GM18951 (cell line): ENCODE measurements around the gene FXYD2.
"Not testable (repeated sequence)": the region's sequence is repeated elsewhere in the genome, so short reads cannot be mapped to it uniquely, and the experiment has no call there.

Experiments
- POLR2A ChIP-seq: IDR thresholded peaks from 4 replicates; pipeline ENCODE4 v1.6.1; 2011; ENCODE audit warnings: mild to moderate bottlenecking; ENCODE audit not compliant: insufficient read length, insufficient read depth; ENCODE audit errors: extremely low read depth
- in situ Hi-C: fragments of 300-500 bp; cut with MboI; formaldehyde crosslinking; loops from one replicate; pipeline ENCODE4 v1.12.0; 2022; ENCODE audit warnings: low sequenced_read_pairs, mixed read lengths, inconsistent platforms; ENCODE audit not compliant: unreplicated experiment

FXYD2 gene

GRCh38 chr11:117818041-117818873 is 6.3 kb downstream of the FXYD2 start:
- in situ Hi-C loops, result no loop called here
- no peak for TF ChIP-seq POLR2A

- in situ Hi-C loops, result no loop called here
- peak; percentile 54 for TF ChIP-seq POLR2A
Measured at GRCh38 chr11:117817368-117818040, 7.0 kb downstream of the FXYD2 start.

- in situ Hi-C loops, result no loop called here
- TF ChIP-seq POLR2A, result peak; percentile 1
Measured at GRCh38 chr11:117816846-117817367, 7.6 kb downstream of the FXYD2 start.

- peak; percentile 27 for TF ChIP-seq POLR2A
- in situ Hi-C loops, result no loop called here
Measured at GRCh38 chr11:117816151-117816741, 8.3 kb downstream of the FXYD2 start.

- in situ Hi-C loops, result no loop called here
- peak; percentile 82 for TF ChIP-seq POLR2A
Measured at GRCh38 chr11:117815262-117815803, 9.2 kb downstream of the FXYD2 start.

GRCh38 chr11:117814766-117815261 is 9.7 kb downstream of the FXYD2 start:
- peak; percentile 69 for TF ChIP-seq POLR2A
- in situ Hi-C loops, result no loop called here

GRCh38 chr11:117814204-117814765 is 10.3 kb downstream of the FXYD2 start:
- in situ Hi-C loops, result no loop called here
- TF ChIP-seq POLR2A, result no peak

- in situ Hi-C loops, result not testable (repeated sequence)
Measured at GRCh38 chr11:117810056-117810451, 14.5 kb downstream of the FXYD2 start.

GRCh38 chr11:117809236-117810055 is 15.1 kb downstream of the FXYD2 start:
- TF ChIP-seq POLR2A, result no peak
- in situ Hi-C loops, result loop anchor here (10.0 kb wide), 1 partner anchor 385 kb away; no protein-coding TSS in a partner anchor

GRCh38 chr11:117808784-117809183 is 15.8 kb downstream of the FXYD2 start:
- TF ChIP-seq POLR2A, result no peak
- in situ Hi-C loops, result loop anchor here (10.0 kb wide), 1 partner anchor 384 kb away; no protein-coding TSS in a partner anchor

GRCh38 chr11:117807482-117808327 is 16.8 kb downstream of the FXYD2 start:
- TF ChIP-seq POLR2A, result no peak
- in situ Hi-C loops, result loop anchor here (10.0 kb wide), 1 partner anchor 383 kb away; no protein-coding TSS in a partner anchor

GRCh38 chr11:117806846-117807245 is 17.7 kb downstream of the FXYD2 start:
- TF ChIP-seq POLR2A, result no peak
- in situ Hi-C loops, result loop anchor here (10.0 kb wide), 1 partner anchor 382 kb away; no protein-coding TSS in a partner anchor
